ENCODE data around the gene BMAL1. TPM values are rescaled to one million over a fixed set of nuclear protein-coding genes. Genes with fewer than 3 reads are reported as not detected.

BMAL1 gene
- total RNA-seq, 1 donor from 2014 or later = 7.3 TPM

DNA sequence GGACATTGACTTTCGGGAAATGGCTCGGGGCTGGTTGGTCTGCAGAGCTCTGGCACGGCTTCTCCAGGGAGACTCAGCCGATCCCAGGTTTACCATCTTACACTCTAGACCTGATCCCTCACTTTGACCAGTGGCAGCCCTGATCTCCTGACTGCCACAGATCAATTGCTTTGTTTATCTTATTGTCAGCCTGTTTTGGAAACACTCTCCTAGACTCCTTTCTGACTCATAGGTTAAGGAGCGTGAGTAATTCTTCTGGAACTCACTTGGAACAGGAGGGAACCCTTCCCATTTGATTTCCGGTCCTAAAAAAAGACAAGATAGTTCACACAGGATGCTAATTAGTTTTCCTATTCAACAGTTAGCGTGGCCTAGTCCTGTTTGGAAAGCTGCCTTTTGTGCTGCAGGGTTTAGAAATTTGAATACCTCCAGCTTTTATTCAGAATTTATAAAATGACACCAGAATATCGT lies 16.0 kb upstream of the BMAL1 start:
- H3K9me3 Mint-ChIP-seq = no peaks in the 10 kb centered on the region
- peaks cover 13% of the 10 kb centered on the region for H3K4me1 Mint-ChIP-seq (ENCODE audit: unreplicated experiment)
- H3K27ac Mint-ChIP-seq = peak overlapping the region; percentile 73
- H3K36me3 Mint-ChIP-seq = no peaks in the 10 kb centered on the region
- TF ChIP-seq, protein P1, sequence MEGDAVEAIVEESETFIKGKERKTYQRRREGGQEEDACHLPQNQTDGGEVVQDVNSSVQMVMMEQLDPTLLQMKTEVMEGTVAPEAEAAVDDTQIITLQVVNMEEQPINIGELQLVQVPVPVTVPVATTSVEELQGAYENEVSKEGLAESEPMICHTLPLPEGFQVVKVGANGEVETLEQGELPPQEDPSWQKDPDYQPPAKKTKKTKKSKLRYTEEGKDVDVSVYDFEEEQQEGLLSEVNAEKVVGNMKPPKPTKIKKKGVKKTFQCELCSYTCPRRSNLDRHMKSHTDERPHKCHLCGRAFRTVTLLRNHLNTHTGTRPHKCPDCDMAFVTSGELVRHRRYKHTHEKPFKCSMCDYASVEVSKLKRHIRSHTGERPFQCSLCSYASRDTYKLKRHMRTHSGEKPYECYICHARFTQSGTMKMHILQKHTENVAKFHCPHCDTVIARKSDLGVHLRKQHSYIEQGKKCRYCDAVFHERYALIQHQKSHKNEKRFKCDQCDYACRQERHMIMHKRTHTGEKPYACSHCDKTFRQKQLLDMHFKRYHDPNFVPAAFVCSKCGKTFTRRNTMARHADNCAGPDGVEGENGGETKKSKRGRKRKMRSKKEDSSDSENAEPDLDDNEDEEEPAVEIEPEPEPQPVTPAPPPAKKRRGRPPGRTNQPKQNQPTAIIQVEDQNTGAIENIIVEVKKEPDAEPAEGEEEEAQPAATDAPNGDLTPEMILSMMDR (conservative IDR thresholded peaks at IDR 0.05) = no peak
- no peak for DNase-seq (ENCODE audit: extremely low spot score, unreplicated experiment)
- no peak overlapping the region for H3K4me3 Mint-ChIP-seq
- peaks cover 39% of the 10 kb centered on the region for H3K27me3 Mint-ChIP-seq

- no peak for DNase-seq (ENCODE audit: extremely low spot score, unreplicated experiment)
- Mint-ChIP-seq H3K4me1 (ENCODE audit: unreplicated experiment) (peaks cover 13% of the 10 kb centered on the region), H3K9me3 (no peaks in the 10 kb centered on the region), H3K4me3 (no peak overlapping the region), H3K36me3 (no peaks in the 10 kb centered on the region), H3K27ac (no peak overlapping the region), H3K27me3 (peaks cover 43% of the 10 kb centered on the region)
- TF ChIP-seq, protein P1 (conservative IDR thresholded peaks at IDR 0.05) = no peak
Measured at GRCh38 chr11:13262096-13262495, 15.5 kb upstream of the BMAL1 start.

GRCh38 chr11:13268791-13269190 lies 8.8 kb upstream of the BMAL1 start:
- Mint-ChIP-seq H3K27me3 (peaks cover 76% of the 10 kb centered on the region), H3K9me3 (no peaks in the 10 kb centered on the region), H3K27ac (no peak overlapping the region), H3K36me3 (no peaks in the 10 kb centered on the region), H3K4me1 (ENCODE audit: unreplicated experiment) (no peaks in the 10 kb centered on the region), H3K4me3 (no peak overlapping the region)
- DNase-seq (ENCODE audit: extremely low spot score, unreplicated experiment) = no peak
- TF ChIP-seq, protein P1 (conservative IDR thresholded peaks at IDR 0.05) = no peak

GRCh38 chr11:13269775-13270174 lies 7.8 kb upstream of the BMAL1 start:
- DNase-seq (ENCODE audit: extremely low spot score, unreplicated experiment) = no peak
- no peak overlapping the region for H3K4me3 Mint-ChIP-seq
- H3K9me3 Mint-ChIP-seq = no peaks in the 10 kb centered on the region
- TF ChIP-seq, protein P1 (conservative IDR thresholded peaks at IDR 0.05) = no peak
- no peaks in the 10 kb centered on the region for H3K4me1 Mint-ChIP-seq (ENCODE audit: unreplicated experiment)
- H3K27me3 Mint-ChIP-seq = peaks cover 76% of the 10 kb centered on the region
- H3K27ac Mint-ChIP-seq = no peak overlapping the region
- no peaks in the 10 kb centered on the region for H3K36me3 Mint-ChIP-seq

DNA sequence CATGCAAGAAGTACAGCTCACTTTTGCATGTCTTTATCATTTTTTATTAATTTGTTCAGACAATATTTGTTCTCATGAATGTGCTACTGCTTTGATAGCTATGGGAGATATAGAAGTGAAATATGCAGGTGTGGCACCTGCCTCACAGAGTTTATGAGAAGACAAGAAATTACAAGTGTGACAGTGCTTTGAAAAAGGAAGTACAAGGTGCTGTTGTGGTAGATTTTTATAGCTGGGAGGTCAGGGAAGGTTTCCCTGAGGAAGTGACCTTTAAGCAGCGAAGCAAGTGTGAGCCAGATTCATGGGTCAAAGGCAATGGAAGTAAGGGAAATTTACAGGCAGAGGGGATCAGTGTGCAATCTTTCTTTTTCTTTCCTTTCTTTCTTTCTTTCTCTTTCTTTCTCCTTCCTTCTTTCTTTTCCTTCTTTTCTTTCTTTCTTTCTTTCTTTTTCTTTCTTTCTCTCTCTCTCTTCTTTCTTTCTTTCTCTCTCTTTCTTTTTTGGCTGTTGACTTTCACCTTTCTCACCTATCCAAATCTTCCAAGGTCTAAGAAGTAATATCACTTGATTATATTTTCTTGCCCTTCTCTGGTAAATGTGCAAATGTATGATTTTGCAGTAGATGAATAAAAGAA lies 6.4 kb upstream of the BMAL1 start:
- Mint-ChIP-seq H3K36me3 (no peaks in the 10 kb centered on the region), H3K27ac (no peak overlapping the region), H3K4me1 (ENCODE audit: unreplicated experiment) (peaks cover 1% of the 10 kb centered on the region), H3K9me3 (no peaks in the 10 kb centered on the region), H3K4me3 (no peak overlapping the region), H3K27me3 (peaks cover 79% of the 10 kb centered on the region)
- no peak for DNase-seq (ENCODE audit: extremely low spot score, unreplicated experiment)
- TF ChIP-seq, protein P1 (conservative IDR thresholded peaks at IDR 0.05) = no peak

Measured in type B pancreatic cell (in vitro differentiated cells).